Muscle of arm (tissue), 12 donors: Measurements from ENCODE around the gene SPRTN. TPM values are rescaled to one million over a fixed set of nuclear protein-coding genes. Genes with fewer than 3 reads are reported as not detected.

ENCODE experiments used
- DNase-seq: peaks from one replicate; pipeline ENCODE4 v3.0.0-alpha.2; 2013
- polyA plus RNA-seq, 12 donors: library from polyadenylated mRNA; unstranded; fragments of 120-200 nt; gene quantifications; one replicate each; pipeline ENCODE4 v1.2.1, GENCODE V29; 2013; ENCODE audit not compliant: insufficient read length in 12 of 12

SPRTN gene
- polyA plus RNA-seq, 12 donors, result 6.1 to 13.3 (median 8.5) TPM; not detected in 1

DNA sequence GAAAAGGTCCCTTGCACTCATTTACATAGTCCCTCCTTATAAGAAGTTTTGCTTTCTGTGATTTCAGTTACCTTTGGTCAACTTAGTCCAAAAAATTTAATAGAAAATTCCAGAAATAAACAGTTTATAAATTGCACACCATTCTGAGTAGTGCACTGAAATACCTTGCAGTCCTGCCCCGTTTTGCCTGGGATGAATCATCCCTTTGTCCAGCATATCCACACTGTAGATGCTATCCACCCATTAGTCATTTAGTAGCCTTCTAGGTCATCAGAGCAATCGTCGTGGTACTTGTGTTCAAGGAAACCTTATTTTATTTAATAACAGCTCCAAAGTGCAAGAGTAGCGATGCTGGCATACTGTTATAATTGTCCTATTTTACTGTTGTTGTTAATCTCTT is 38.0 kb downstream of the SPRTN start:
- DNase-seq, result no peak

DNA sequence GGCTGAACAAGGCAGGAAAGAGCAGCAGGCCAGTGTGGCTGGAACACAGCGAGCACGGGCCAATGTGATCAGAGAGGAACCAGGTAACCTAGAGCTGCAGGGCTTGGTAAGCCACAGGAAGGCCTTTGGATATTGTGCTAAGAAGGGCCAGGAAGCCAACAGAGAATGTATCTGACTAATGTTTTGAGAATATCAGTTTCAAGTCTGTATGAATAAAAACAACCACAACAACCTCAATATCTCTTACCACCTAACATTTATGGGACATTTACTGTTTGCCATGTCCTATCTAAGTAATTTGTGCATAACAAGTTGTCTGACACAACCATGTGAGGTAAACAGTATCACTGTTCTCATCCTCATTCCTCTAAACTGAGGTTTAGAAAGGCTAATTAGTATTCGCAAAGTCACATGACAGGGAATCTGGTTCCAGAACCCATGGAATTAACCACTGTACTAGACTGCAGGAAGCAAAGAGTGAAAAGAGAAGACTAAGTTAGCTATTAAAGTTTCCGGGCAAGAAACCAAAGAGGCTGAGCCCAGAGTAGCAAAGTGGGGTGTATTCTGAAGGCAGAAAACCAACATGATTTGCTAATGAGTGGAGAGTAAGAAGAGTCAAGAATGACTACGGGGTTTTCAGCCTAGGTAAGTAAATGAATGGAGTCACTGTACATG is 38.9 kb downstream of the SPRTN start:
- DNase-seq, result no peak

DNA sequence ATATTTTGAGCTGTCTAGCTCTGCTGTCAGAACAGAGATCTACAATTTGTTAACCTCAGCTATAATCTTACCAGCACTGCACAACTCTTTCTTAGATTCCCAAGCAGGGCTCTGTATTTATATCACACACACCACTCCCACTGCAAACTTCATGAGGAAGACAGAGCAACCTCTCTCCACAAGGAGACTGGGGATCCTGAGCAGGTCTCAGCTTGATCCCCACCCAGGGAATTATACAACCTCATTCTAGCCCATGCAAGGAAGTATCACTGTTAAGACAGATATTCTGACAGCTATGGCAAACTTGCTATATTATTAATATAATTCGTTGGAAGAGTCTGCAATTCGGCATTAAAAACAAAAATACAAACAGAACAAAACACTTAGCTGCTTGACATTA is 43.6 kb downstream of the SPRTN start:
- DNase-seq, result no peak

DNA sequence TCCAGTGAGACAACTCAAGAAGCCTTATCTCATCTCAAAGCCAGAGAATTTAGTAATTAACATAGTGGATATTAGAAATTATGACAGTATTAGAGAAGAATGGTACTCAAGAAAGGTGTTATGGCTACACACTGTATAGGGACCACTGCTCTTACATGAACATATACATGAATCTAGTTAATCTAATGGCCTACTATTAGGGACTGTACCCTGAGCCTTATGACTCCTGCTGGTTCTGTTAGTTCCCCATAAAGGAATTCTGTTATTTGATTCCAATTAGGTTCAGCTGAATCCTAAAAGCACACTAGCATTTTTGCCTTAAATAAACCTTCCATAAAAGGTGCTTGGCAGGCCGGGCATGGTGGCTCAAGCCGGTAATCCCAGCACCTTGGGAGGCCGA is 44.3 kb downstream of the SPRTN start:
- DNase-seq, result no peak

DNA sequence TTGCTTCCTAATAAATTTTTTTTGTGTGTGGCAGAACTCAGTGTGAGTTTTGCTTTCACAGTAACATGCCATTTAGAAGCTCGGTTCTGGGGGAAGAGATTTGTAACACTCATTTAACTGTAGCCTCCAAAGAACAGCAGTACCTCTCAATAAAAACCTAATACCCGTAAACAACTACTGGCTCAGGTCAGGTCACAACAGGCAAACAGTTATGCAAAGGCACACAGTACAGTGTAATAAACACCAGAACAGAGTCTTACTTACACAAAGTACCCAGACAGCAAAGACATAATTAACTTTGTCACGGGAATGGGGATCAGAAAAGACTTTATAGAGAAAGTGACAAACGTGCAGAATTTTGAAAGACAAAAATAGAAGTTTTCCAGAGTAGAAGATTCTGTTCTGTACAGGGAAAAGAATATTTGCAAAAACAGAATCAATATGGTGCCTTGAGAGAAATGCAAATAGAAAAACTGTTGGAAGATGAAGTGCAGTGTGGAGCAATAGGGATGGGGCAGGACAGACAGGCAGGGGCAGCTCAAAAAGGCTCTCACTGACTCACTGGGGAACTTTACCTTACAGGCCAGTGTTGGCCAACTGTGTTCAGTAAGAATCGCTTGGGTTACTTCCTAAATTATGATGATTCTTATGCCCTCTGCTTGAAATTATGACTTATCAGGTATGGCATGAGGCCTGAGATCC is 45.2 kb downstream of the SPRTN start:
- DNase-seq, result no peak

DNA sequence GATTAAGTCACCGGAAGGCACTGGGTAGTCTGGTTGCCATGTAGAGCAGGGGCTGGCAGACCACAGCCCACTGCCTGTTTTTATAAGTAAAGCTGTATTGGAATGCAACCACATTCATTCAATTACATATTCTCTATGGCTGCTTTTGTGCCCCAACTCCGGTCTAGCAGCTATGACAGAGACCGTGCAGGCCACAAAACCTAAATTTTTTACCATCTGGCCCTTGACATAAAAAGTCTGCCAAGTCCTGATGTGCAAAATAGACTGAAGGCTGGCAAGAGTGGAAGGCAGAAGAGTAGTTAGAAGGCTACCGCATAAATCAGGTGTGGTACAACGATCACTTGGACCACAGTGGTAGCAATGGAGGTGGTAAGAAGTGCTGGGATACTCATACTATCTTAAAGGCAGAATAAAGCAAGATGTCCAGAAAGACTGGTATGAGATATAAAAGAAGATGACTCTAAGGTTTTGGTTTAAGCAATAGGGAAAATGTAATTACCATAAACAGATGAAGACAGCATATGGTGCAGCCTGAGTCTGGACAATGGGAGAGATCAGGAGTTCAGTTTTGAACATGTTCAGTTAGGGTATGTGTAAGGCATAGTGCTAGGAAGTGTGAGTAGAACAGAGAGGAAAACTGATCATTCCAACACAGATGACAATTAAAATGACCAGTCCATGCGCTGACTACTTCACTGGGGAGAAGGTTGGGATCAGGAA is 46.8 kb downstream of the SPRTN start:
- no peak for DNase-seq

DNA sequence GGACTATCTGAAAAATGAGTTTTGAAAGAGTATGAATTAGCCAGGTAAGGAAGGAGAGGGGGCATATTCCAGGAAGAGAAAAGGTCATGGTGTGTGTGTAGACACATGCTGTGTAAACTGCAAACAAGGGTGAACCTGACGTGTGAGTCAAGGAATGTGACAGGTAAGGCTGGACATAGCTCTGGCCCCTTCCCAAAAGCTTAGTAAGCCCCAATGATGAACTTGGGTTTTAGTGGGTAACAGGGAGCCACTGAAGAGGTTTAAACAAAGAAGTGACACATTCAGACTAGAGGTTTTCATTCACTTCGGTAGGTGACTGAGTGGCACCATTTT is 47.3 kb downstream of the SPRTN start:
- DNase-seq, result no peak

DNA sequence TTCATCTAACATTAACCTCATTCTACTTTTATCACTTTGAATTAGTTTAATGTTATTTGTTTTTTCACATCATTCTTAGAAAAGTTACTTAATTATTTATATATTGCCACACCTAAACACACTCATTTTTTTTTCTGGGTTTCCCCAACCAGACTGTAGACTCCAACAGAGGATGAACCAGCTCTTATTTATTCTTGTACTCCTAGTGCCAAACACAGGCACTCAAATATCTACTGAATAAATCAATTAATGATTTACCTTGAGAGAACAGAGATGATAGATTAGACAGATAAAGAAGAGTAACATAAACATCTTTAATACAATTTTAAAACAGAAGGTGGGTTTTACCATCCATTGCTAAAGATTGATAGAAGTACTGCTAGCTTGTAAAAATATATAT is 48.4 kb downstream of the SPRTN start:
- no peak for DNase-seq

DNA sequence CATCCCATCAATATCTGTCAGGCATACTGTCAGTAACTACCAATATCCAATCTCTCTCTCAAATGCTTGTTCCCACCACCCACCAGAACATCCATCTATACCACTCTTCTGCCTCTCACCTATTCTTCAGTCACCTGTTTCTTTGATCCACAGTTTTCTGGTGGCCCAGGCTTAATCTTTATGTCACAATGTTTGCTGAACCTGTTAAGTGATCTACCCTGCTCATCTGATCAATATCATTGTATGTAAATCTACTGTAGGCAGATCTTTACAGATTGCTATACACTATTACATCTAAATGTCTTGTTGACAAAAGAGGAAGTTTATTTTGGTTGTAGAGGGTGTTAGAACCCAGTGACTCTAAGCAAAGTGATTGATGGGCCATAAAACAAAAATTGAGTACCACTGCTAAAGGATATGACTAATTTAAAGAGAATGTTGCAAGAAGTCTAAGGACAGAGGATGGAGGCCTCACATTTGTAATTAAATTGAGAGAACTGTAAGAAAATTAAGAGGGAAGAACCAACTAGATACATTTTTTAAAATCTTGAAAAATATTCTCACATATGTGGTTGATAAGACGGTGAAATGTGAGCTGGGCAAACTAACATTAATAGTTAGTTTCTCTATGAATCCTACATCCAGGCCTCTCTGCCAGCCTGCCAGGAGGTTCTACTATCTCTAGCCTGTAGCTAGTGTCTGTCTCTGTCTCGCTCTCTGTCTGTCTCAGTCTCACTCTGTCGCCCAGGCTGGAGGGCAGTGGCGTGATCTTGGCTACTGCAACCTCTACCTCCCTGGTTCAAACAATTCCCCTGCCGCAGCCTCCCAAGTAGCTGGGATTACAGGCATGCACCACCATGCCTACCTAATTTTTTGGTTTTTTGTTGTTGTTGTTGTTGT is 49.9 kb downstream of the SPRTN start:
- DNase-seq, result no peak

DNA sequence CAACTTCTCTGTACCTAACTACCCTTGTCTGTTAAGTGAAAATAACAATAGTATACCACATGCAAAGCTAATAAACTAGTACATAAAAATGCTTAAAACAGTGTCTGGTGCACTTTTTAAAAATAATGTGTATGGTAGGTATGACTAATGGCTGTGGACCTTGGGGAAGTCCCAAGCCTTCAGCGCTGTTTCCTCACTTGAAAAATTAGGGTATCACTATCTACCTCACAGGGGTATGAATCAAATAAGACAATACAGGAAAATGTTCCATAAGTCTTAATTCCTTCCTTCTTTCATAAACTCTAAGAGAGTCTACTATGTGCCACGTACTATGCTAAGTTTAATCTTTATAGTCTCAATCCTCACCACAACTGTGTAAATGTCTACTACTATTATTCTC is 52.0 kb downstream of the SPRTN start:
- DNase-seq, result no peak

DNA sequence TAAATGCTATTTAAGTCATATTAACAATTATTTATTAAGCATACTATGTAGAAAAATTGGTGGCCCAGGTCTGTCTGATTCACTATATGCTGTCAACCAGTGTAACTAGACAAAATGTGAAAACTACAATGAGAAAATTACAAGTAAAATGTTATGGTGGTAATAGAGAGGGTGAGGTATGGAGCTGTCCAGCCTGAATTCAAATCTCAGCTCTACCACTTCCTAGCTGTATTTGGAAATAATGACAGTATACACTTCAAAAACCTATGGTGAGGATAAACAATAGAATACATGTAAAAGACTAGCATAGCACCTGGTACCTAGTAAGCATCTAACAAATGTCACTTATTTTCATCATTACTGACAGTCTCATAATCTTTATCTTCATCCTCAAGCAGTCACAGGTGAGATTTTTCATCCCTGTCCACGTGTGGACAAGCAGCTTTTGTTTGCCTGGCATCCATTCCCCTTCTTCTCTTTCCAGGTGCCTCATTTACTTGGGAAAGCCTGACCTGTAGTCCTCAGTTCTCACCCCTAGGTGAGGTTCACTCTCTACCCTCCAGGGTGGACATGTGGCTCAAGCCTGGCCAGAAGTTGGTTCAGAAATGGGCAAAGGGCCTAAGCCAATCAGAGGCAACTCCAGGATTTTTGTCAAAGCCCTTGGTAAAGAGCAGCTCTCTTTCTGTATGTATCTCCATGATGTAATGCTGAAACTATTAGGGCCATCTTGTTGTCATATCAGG is 54.5 kb downstream of the SPRTN start:
- no peak for DNase-seq

DNA sequence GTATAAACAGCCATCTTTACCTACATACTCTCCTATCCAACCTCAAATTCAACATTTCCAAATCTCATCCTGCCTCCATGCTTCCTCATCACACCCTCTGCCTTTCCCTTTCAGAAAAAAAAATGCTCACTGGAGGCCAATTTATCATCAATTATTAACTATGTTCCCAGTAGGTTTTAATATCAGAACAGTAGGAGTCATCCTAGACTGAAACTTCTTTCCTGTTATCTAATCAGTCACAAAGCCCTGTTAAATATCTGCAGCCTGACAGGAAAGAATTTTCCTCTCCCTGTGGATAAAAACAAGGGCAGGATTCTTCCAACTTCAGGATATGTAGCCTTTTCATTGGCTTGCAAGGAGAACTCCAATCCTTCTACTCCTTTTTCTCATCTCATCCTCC is 55.6 kb downstream of the SPRTN start:
- DNase-seq, result no peak

DNA sequence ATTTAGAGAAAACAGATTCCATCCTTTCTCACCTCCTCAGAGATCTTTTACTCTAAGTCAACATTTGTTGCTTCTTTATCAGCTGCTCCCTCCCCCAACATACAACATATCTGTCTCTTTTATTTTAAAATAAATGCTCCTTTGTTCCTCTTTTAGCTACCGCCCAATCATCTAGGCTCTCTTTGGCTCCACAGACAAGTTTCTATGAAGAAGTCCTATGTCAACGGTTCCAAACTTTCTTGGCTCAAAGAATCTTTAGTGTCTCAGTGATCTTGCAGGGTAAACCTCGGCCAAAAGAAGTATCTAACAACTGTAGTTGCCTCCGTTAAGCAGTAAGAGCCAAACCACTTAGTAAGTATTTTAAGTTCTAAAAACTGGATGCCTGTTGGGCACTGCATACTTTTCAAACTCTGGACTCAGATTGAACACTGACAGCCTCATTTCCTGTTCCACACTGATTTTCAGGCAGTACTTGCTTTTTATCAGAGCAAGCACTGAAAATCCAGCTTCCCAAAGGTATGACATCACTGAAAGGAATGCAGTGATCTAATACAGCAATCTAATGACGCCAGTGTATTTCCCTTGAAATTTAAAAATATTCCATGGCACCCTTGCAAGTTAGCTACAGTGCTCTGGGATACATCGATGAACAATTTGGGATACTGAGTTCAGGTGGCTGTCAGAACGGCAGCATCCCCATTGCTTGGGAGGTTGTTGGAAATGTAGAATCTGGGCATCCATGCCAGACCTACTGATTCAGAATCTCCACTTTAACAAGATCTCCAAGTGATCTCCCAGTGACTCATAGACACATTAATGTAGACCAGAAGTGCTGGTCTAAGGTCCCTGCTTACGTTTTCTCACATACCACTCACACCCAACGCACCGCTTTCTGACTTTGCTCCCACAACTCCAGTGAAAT is 57.2 kb downstream of the SPRTN start:
- peak; percentile 71 for DNase-seq

DNA sequence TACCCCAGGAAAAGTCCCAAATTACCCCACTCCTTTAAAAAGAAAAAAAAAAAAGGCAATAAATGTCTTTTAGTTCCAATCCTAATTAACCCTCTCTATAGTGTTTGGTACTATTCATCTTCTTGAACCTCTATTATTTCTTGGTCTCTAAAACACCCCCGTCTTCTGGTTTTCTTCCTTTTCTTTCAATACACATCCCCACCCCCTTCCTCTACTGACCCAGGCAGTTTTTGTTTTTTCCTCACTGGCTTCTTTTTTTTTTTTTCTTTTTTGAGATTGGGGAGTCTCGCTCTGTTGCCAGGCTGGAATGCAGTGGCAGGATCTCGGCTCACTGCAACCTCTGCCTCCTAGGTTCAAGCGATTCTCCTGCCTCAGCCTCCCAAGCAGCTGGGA is 57.9 kb downstream of the SPRTN start:
- no peak for DNase-seq

DNA sequence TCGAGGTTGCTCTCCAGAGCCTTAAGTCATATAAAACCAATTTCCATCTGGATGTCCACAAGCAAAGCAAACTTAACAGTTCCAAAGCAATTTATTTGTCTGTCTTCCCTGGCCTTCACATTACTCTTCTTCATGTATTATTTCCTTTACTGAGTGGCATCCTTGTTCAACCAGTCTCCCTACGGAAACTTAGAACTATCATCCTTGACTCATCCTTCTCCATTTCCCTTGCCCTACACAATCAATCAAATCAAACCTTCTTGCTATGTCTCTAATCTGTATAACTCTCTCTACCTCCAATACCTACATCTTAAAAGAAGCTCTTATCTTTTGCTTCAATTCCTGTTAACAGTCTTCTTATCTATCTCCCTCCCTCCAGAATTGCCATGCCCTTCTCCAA is 58.5 kb downstream of the SPRTN start:
- no peak for DNase-seq

DNA sequence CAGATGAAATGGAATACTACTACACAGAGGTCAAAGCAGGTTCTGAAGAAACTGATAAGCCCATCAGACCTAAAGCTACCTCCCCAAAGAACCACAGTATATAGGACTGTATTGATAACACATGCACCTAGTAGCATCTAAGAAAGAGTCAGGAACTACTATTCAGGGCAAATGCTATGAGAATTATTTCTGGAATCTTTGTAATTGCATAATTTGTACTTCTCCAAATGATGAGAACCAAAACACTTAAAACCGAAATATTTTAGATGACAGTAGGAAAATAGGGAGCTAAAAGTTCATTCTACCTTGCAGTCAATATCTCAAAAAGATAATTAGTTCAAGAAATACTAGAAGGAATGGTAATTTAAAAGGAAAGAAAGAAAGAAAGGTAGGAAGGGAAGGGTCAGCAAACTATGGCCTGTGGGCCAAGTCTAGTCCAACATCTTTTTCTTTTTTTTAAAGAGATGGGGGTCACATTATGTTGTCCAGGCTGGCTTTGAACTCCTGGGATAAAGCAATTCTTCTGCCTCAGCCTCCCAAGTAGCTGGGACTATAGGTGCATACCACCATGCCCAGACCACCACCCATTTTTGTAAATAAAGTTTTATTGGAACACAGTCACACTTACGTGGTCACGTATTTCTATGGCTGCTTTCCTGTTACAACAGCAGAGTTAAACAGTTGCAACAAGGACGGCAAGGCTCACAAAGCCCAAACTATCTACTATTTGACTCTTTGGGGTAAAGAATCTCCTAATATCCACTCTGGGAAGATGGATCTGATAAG is 60.0 kb downstream of the SPRTN start:
- DNase-seq, result no peak

DNA sequence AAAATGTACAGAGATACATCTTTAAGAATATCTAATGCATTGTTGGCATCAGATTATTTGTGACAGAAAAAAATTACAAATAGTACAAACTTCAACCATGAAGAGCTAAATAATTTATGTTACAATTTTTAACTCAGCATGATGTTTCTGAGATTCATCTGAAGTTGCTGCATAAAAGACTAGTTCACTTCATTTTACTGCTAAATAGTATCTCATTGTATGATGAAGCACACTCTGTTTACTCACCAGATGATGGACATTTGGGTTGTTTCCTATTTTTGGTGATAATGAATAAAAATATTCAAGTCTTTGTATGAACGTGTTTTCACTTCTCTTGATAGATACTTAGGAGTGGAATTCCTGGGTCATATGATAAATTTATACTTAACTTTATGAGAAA is 63.4 kb downstream of the SPRTN start:
- no peak for DNase-seq

DNA sequence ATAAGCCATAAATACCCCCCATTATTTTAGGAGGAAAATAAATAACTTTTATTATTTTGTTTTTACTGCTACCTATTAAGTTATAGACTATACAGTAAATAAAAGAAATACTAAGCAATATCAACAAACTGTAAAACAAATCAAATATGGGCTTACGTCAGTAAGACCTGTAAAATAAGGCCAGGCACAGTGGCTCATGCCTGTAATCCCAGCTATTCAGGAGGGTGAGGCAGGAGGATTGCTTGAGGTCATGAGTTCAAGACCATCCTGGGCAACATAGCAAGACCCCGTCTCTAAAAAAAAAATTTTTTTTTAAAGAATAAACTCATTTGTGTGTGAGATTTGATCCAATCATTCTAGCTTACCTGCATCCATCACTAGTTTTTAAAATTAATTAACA is 66.2 kb downstream of the SPRTN start:
- no peak for DNase-seq
